ENCODE data around the gene FHIT. TPM values are rescaled to one million over a fixed set of nuclear protein-coding genes. Genes with fewer than 3 reads are reported as not detected.
A peak's percentile ranks its signal among the peaks of the same experiment; 100 is the strongest.

FHIT gene
- total and polyA plus RNA-seq, 10 of the 15 experiments (the other 5 are each of a cell fraction or from before 2014, with no cell fraction given) = 4.2 to 14.9 (median 9.4) TPM

DNA sequence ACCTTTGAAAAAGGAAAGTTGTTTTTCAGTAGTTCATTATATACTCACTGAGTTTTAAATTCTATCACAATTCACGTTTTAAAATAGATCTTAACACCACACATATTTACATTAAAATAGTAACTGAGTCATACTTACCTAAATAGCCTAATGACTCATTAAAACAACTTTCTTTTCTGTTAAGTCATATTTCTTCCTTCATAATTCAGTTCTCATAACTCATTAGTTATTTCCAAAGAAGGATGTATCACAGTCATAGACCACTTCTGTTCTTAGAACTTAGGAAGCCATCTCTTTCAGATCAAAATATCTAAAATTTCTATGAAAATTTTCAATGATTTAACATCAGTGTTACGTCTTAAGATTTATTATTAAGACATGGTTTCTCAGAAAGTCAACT is 885.9 kb downstream of the FHIT start:
- no peak overlapping the region for H3K27ac ChIP-seq (ENCODE audit: control insufficient read depth, insufficient read depth)
- WGBS (ENCODE audit: insufficient coverage, insufficient replicate concordance, low lambda C conversion rate, missing lambda C conversion rate) = 0% methylated on average over 2 of the region's 2 CpGs
- no TSS peak for BruUV-seq (replicated peaks)
- ChIA-PET RAD21 (ENCODE audit: unreplicated experiment) (no interaction called here), SMC1A (ENCODE audit: uncharacterized antibody, unreplicated experiment) (interaction anchor here (3.6 kb wide), 1 partner anchor 11 kb away, joined by 10 read pairs; no protein-coding TSS in a partner anchor), POLR2A (no interaction called here), CTCF (no interaction called here)
- peak; percentile 81 for ATAC-seq
- no peak for FAIRE-seq
- no peak for DNase-seq (ENCODE audit: low read depth, low spot score)
- intact Hi-C loops (cut with micrococcal nuclease; ENCODE audit: unreplicated experiment) = no loop called here
- H4K20me1 ChIP-seq (ENCODE audit: control insufficient read depth, insufficient read depth) = no peaks in the 10 kb centered on the region
- no peak overlapping the region for H3K4me2 ChIP-seq (ENCODE audit: control insufficient read depth, insufficient read depth)
- no peak overlapping the region for H3K9ac ChIP-seq (ENCODE audit: control insufficient read depth, insufficient read depth, low read length)
- H3K9me3 ChIP-seq (replicated peaks; ENCODE audit: control insufficient read depth, insufficient read depth, low read length) = no peaks in the 10 kb centered on the region
- no peaks in the 10 kb centered on the region for H3K27me3 ChIP-seq (replicated peaks in 1 of 2; ENCODE audit: control insufficient read depth in 2 of 2, insufficient read depth in 2 of 2, low read length in 1 of 2)
- no peak overlapping the region for H3K4me3 ChIP-seq
- H2AFZ ChIP-seq (ENCODE audit: control insufficient read depth, low read depth, low read length) = no peak overlapping the region
- H3K4me1 ChIP-seq (ENCODE audit: control insufficient read depth, insufficient read depth, low read length) = no peaks in the 10 kb centered on the region
- H3K36me3 ChIP-seq (ENCODE audit: control insufficient read depth in 2 of 2, insufficient read depth in 2 of 2, low read length in 1 of 2) = no peaks in the 10 kb centered on the region
- in situ Hi-C loops (cut with MboI) = no loop called here
- no peaks in the 10 kb centered on the region for H3K79me2 ChIP-seq (ENCODE audit: control insufficient read depth, insufficient read depth, low read length)
- 0 out of 4 replicates have a peak, but pooled peaks of 1 of the 2 experiments have one; percentile 24 for TF ChIP-seq EP300 (IDR thresholded peaks at IDR 0.05; ENCODE audit: borderline replicate concordance in 1 of 2, control insufficient read depth in 1 of 2, low read depth in 2 of 2, low read length in 2 of 2)
- TF ChIP-seq JUNB (IDR thresholded peaks at IDR 0.05) = peak; percentile 95
- TF ChIP-seq POLR2A (IDR thresholded peaks at IDR 0.05; ENCODE audit: low read depth, low read length) = no peak
- TF ChIP-seq, protein P1, sequence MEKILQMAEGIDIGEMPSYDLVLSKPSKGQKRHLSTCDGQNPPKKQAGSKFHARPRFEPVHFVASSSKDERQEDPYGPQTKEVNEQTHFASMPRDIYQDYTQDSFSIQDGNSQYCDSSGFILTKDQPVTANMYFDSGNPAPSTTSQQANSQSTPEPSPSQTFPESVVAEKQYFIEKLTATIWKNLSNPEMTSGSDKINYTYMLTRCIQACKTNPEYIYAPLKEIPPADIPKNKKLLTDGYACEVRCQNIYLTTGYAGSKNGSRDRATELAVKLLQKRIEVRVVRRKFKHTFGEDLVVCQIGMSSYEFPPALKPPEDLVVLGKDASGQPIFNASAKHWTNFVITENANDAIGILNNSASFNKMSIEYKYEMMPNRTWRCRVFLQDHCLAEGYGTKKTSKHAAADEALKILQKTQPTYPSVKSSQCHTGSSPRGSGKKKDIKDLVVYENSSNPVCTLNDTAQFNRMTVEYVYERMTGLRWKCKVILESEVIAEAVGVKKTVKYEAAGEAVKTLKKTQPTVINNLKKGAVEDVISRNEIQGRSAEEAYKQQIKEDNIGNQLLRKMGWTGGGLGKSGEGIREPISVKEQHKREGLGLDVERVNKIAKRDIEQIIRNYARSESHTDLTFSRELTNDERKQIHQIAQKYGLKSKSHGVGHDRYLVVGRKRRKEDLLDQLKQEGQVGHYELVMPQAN (conservative IDR thresholded peaks at IDR 0.05) = no peak
- TF ChIP-seq MEF2A (IDR thresholded peaks at IDR 0.05; ENCODE audit: insufficient read depth, low read depth, low read length) = peak; percentile 94
- TF ChIP-seq NFXL1 (IDR thresholded peaks at IDR 0.05; ENCODE audit: borderline replicate concordance) = no peak
- TF ChIP-seq, protein P2, sequence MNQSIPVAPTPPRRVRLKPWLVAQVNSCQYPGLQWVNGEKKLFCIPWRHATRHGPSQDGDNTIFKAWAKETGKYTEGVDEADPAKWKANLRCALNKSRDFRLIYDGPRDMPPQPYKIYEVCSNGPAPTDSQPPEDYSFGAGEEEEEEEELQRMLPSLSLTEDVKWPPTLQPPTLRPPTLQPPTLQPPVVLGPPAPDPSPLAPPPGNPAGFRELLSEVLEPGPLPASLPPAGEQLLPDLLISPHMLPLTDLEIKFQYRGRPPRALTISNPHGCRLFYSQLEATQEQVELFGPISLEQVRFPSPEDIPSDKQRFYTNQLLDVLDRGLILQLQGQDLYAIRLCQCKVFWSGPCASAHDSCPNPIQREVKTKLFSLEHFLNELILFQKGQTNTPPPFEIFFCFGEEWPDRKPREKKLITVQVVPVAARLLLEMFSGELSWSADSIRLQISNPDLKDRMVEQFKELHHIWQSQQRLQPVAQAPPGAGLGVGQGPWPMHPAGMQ (IDR thresholded peaks at IDR 0.05; ENCODE audit: borderline replicate concordance) = no peak
- peak; percentile 79 for TF ChIP-seq CREM (IDR thresholded peaks at IDR 0.05; ENCODE audit: low read depth)
- TF ChIP-seq MTA2 (IDR thresholded peaks at IDR 0.05; ENCODE audit: low read depth) = peak; percentile 89
- TF ChIP-seq, protein P3, sequence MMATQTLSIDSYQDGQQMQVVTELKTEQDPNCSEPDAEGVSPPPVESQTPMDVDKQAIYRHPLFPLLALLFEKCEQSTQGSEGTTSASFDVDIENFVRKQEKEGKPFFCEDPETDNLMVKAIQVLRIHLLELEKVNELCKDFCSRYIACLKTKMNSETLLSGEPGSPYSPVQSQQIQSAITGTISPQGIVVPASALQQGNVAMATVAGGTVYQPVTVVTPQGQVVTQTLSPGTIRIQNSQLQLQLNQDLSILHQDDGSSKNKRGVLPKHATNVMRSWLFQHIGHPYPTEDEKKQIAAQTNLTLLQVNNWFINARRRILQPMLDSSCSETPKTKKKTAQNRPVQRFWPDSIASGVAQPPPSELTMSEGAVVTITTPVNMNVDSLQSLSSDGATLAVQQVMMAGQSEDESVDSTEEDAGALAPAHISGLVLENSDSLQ (IDR thresholded peaks at IDR 0.05) = no peak
- TF ChIP-seq ZNF24 (IDR thresholded peaks at IDR 0.05) = no peak
- TF ChIP-seq ESRRA (IDR thresholded peaks at IDR 0.05; ENCODE audit: low read length) = no peak
- TF ChIP-seq, protein P4, sequence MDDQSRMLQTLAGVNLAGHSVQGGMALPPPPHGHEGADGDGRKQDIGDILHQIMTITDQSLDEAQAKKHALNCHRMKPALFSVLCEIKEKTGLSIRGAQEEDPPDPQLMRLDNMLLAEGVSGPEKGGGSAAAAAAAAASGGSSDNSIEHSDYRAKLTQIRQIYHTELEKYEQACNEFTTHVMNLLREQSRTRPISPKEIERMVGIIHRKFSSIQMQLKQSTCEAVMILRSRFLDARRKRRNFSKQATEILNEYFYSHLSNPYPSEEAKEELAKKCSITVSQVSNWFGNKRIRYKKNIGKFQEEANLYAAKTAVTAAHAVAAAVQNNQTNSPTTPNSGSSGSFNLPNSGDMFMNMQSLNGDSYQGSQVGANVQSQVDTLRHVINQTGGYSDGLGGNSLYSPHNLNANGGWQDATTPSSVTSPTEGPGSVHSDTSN (IDR thresholded peaks at IDR 0.05; ENCODE audit: insufficient replicate concordance, low read depth, low read length) = no peak
- TF ChIP-seq, protein P5, sequence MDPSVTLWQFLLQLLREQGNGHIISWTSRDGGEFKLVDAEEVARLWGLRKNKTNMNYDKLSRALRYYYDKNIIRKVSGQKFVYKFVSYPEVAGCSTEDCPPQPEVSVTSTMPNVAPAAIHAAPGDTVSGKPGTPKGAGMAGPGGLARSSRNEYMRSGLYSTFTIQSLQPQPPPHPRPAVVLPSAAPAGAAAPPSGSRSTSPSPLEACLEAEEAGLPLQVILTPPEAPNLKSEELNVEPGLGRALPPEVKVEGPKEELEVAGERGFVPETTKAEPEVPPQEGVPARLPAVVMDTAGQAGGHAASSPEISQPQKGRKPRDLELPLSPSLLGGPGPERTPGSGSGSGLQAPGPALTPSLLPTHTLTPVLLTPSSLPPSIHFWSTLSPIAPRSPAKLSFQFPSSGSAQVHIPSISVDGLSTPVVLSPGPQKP (IDR thresholded peaks at IDR 0.05; ENCODE audit: low read depth, low read length) = no peak
- no peak for TF ChIP-seq BCL11A (IDR thresholded peaks at IDR 0.05; ENCODE audit: low read depth, low read length)
- no peak for TF ChIP-seq SIX5 (IDR thresholded peaks at IDR 0.05; ENCODE audit: low read depth, low read length, severe bottlenecking)
- TF ChIP-seq, protein P6, sequence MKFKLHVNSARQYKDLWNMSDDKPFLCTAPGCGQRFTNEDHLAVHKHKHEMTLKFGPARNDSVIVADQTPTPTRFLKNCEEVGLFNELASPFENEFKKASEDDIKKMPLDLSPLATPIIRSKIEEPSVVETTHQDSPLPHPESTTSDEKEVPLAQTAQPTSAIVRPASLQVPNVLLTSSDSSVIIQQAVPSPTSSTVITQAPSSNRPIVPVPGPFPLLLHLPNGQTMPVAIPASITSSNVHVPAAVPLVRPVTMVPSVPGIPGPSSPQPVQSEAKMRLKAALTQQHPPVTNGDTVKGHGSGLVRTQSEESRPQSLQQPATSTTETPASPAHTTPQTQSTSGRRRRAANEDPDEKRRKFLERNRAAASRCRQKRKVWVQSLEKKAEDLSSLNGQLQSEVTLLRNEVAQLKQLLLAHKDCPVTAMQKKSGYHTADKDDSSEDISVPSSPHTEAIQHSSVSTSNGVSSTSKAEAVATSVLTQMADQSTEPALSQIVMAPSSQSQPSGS (IDR thresholded peaks at IDR 0.05; ENCODE audit: low read length) = peak; percentile 88
- peak; percentile 40; the same call in 1 of the 2 replicates for TF ChIP-seq MTA3 (IDR thresholded peaks at IDR 0.05; ENCODE audit: borderline replicate concordance, low read length)
